GM18870 (cell line): ENCODE measurements around the gene PTGES3.
A peak's percentile ranks its signal among the peaks of the same experiment; 100 is the strongest.
"Not testable (repeated sequence)": the region's sequence is repeated elsewhere in the genome, so short reads cannot be mapped to it uniquely, and the experiment has no call there.

Source experiments
- ATAC-seq: cut with Tn5 transposase; IDR thresholded peaks from one replicate; pipeline ENCODE4 v1.9.1; 2021; ENCODE audit warnings: moderate library complexity; ENCODE audit not compliant: unreplicated experiment

PTGES3 gene

DNA sequence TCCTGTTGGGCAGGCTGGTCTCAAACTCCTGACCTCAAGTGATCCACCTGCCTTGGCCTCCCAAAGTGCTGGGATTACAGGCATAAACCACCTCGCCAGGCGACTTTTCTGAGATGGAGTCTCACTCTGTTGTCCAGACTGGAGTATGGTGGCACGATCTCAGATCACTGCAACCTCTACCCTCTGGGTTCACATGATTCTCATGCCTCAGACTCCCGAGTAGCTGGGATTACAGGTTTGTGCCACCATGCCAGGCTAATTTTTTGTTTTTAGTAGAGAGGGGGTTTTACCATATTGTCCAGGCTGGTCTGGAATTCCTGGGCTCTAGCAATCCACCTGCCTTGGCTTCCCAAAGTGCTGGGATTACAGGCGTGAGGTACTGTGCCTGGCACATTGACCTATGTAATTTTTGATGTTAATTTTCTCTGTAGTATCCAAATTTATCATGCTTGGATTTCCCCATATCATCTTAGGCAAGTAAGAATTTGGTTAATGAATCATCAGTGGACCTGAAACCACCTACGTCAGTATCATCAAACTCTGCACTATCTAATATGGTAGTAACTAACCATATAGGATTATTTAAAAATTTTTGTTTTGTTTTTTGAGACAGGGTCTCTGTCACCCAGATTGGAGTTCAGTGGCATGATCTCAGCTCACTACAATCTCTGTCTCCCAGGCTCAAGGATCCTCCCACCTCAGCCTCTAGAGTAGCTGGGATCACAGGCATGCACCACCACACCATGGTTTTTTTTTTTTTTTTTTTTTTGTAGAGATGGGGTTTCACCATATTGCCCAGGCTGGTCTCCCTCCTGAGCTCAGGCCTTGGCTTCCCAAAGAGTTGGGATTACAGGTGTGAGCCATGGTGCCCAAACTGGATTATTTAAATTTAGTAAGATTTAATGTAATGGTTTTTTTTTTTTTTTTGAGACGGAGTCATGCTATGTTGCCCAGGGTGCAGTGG, 30.4 kb downstream of the PTGES3 start:
- ATAC-seq, result no peak

GRCh38 chr12:56653781-56654180, 34.3 kb downstream of the PTGES3 start:
- not testable (repeated sequence) for ATAC-seq

DNA sequence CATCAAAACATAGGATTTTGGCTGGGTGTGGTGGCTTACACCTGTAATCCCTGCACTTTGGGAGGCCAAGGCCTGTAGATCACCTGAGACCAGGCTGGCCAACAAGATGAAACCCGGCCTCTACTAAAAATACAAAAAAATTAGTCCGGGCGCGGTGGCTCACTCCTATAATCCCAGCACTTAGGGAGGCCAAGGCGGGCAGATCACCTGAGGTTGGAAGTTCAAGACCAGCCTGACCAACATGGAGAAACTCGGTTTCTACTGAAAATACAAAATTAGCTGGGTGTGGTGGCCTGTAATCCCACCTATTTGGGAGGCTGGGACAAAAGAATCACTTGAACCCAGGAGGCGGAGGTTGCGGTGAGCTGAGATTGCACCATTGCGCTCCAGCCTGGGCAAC, 40.1 kb downstream of the PTGES3 start:
- ATAC-seq, result not testable (repeated sequence)

GRCh38 chr12:56645717-56646446, 42.2 kb downstream of the PTGES3 start, which contains the start of gene ATP5F1B:
ATP5F1B (minus strand) TSS chr12:56645984; CDS start chr12:56645963, 21 bp downstream.
- peak; percentile 100 for ATAC-seq

- ATAC-seq, result no peak
Measured at GRCh38 chr12:56645201-56645716, 42.8 kb downstream of the PTGES3 start.

DNA sequence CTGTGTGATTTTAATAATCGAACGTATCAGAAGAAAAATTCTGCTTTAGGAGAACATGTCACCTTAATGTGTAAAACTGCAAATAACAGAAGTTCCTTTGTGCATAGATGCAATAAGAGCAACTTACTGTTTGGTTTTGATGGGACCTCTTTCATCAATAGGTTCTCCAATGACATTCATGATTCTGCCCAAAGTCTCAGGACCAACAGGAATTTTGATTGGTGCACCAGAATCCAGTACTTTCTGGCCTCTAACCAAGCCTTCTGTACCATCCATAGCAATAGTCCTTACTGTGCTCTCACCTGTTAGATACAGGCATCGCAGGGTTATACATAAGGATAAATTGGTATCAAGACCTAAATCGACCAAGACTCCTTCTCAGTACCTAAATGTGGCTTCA, 43.4 kb downstream of the PTGES3 start:
- no peak for ATAC-seq

DNA sequence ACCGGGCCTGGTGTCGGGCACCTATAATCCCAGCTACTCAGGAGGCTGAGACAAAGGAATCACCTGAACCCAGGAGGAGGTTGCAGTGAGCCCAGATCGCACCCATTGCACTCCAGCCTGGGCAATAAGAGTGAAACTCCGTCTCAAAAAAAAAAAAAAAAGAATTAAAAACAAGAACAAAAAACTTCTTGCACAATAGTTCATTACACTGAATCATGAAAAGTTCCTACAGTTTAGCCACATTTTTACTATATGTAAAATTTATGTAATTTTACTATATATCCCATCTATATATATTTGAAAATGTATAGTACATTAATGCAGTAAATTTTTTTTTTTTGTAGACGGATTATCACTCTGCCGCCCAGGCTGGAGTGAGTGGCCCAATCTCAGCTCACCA, 46.9 kb downstream of the PTGES3 start:
- no peak for ATAC-seq

GRCh38 chr12:56637621-56638020, 50.5 kb downstream of the PTGES3 start:
- ATAC-seq, result no peak

DNA sequence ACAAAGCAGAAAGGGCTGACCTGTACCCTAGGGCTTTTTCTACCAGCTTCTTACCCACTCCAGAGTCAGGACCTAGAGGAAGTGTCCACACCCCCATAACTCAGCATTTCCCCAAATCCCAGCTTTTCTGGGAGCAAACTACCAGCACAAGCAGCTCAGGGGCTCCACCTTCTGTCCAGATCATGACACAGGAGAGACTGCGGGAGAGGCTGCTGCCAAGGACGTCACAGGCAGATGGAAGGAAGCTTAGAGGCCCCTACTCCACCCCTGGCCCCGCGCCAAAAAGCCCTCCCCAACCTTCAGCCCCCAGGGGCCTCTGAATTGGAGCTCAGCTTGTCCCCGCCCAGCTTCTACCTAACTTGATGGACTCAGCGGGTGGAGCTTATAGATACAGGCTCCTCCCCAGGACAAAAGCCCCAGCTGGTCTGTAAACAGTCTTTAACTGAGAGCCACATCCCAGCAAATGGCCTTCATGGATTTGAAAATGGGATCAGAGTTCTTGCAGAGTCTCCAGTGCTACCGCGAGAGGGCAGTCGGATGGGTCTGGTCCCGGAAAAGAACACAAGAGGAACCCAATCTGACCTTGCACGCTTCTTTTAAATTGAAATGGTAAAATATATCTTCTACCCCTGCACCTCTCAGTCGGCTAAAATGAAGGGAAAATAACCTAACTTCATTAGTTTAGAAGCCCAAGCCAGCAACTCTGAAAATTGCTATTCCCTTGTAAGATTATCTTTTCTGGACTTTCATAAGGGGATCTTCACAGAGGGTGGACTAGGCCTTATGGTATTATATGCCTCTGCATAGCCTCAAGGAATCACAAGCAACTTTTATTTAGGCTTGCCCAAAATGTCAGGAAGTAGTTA, 51.2 kb downstream of the PTGES3 start:
- peak; percentile 45 for ATAC-seq

DNA sequence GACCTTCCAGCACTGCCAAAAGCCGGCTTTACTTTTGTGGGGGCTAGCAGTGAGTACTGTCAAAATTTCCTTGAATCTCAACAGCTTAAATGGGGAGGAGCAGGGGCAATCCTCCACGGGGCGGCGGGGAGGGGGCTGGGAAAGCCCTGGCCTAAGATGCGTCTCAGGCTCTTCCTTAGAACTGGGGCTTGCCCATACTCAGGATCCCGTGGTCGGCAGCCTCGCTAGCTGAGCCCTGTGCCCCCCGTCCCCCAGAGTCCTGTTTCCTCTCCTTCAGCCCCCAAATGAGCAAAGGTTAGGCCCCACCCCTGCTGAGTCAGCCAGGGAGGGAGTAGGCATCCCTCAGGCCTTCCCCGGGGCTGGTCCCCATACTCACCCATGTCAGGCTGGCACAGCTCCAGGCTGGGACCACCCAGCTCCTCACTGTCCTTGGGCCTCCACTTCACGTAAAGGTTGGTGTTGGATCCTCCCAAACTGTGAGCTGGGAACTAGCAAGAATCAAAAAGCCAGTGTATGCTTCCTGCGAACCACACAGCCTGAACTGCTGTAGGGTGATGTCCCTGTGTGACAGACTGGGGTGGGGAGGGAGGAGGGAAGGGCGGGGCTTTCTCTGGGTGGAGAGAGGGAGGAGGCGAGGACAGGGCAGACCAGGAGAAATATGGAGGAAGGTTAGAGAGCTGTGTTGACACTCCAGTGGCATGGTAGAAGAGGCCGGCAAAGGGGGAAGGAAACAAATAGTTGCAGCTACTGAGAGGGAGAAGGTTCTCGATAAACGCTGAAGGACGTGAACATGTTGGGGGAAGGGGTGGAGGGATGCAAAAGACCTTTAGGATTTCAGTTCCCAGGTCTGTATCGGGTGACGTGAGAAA, 52.0 kb downstream of the PTGES3 start:
- peak; percentile 37 for ATAC-seq

DNA sequence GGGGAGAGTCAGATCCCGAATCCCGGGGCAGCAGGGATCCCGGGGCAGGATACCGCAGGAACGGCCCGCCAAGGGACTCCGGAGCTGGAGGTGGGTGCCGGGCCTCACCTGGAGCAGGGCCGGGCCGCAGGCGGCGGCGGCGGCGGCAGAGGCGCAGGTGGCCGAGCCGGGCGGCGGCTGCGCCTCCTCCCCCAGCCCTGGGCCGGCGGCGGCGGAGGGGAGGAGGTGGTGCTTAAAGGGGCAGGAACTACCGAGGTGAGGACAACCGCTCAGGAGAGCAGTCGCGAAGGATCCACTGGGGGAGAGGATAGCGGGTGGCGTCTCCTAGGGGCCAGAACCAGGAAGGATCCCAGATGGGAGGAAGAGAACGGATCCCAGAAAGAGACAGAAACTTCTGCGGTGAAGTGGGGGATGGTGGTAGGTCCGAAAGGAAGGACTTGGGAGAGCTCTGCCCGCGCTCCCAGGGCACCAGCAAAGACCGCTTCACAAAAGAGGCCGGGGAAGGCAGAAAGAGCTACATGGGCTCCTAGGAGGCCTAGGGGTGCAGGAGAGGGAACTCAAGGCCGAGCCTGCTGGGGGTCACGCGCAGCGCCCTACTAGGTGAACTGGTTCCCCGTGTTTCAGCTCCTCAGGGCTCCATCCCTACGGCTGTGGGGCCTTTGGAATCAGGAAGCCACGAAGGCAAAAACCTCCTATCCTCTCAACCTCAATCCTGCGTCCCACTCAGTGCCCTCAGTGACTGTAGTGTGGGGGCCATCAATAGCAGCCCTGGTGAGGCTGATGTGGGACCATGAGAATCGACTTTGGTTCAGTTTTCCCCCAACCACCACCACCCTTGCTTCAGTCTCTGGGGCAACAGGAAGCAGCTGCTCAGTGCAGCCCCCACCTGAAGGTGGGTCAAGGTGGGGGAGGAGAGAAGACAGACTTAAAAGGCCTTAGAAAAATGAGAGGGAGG, 53.0 kb downstream of the PTGES3 start:
- ATAC-seq, result no peak

DNA sequence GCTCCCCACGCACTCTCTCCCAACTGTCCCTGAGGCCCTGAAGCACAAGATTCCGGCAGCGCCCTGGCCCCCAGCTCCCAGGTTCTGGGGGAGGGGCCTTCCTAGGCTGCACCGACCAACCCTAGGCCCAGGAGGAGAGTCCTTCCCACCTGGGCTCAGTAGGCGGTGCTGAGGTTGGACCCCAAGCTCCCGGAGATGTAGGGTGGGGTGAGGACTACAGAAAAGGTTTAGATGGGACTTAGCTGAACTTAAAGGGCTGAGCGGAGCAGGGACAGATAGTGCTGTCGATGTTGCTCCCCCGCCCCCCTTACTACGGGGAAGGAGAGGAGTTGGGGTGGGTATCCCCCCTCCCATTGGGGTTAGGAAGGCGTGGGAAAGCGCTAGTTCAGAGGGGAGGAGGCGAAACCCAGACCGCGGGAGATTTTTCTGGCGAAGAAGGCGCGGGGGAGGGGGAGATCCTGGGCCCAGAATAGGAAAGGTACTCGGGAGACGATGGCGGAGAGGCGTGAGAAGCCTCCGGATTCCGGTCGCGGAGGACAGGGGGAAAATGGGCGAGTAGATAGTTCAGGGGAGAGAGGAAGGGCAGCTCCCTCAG, 53.7 kb downstream of the PTGES3 start:
- ATAC-seq, result no peak

DNA sequence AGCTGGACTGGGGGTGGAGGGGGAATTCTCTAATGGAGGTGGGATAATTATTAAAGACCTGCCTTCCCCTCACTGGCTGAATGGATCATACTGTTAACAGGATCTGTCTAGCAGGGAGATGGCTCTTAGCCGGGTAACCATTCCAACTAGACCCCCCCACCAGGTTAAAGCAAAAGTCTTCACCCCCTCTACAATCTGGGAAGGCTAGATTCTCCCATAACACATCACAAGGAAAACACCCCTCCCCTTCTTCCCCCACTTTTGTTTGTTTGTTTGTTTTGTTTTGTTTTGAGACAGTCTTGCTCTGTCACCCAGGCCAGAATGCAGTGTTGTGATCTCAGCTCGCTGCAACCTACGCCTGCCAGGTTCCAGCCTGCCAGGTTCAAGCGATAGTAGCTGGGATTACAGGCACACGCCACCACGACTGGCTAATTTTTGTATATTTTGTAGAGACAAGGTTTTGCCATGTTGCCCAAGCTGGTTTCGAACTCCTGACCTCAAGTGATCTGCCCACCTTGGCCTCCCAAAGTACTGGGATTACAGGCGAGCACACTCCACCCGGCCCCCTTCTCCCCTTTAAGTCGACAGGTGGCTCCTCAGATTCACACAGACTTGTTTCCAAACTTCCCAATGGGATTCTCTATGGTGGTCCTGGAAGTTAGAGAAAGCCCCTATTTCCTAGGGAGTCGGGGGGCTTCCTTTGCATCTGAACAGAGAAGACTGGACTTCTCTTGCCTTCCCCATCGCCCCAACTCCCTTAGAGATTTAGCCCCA, 54.4 kb downstream of the PTGES3 start:
- no peak for ATAC-seq

GRCh38 chr12:56632701-56633467, 55.2 kb downstream of the PTGES3 start:
- ATAC-seq, result no peak

DNA sequence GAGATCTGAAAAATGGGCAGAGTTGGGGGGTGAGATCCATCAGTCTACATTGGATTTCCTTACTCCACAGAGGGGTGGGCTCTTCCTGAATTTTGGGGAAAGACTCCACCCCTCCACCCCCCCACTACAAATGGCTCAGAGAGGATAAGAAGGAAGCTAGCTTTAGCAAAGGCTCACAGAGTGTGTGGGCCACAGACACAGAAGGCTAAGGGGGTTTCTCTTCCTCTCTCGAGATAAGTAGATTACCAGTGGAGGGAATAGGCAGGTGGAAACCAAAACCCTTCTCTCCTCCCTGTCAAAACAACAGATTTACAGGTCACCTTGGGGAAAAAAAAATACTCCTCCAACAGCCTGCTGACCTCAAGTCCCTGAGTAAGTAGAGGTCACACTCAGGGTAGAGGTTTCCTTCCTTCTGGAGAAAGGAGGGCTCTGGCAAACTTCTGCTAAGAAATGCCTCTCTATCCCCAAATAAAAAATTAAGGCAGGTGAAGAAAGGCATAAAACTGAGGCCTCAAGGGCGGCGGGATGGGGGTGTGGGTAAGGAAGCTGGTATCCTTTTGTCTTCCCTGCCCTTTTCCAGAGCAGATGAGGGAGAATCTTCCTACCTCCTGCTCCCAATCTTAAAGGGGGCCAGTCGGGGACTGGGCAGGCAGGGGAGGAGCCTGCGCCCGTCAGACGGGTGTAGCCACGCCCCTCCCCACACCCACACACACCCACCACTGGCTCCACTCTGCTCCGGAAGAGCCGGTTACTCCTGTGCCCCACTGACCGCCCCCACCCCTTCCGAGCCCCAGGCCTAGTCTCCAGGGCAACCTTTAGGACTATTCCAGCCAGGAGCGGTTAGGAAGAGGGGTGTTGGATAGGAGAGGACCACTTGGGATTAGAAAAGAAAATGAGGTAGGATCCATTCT, 56.0 kb downstream of the PTGES3 start:
- no peak for ATAC-seq

GRCh38 chr12:56630180-56630632, 57.9 kb downstream of the PTGES3 start, which contains the start of gene BAZ2A:
BAZ2A (minus strand) TSS chr12:56630326; CDS start chr12:56617530, 12,796 bp downstream.
- no peak for ATAC-seq
